Central memory CD8-positive, alpha-beta T cell (primary cell): Measurements from ENCODE around the gene TECRL.

ENCODE experiments used
- ATAC-seq: fragments of 150-1000 bp; cut with Tn5 transposase; replicated peaks from 2 replicates; pipeline ENCODE4 v1.10.0; 2022; ENCODE audit warnings: mild to moderate bottlenecking, moderate FRiP score, moderate number of reproducible peaks; ENCODE audit not compliant: poor library complexity, severe bottlenecking; ENCODE audit errors: extremely low read depth
- DNase-seq, 2 donors: peaks; one replicate each; pipeline ENCODE4 v3.0.0; 2021; ENCODE audit warnings: low spot score in 2 of 2
- H3K27ac Mint-ChIP-seq: one replicate; pipeline ENCODE4 v1.8.0; 2022; ENCODE audit warnings: low read depth, mild to moderate bottlenecking, moderate library complexity, mixed read lengths
- H3K27me3 Mint-ChIP-seq: one replicate; pipeline ENCODE4 v1.8.0; 2022; ENCODE audit warnings: mixed read lengths
- H3K36me3 Mint-ChIP-seq: one replicate; pipeline ENCODE4 v1.8.0; 2022; ENCODE audit warnings: mild to moderate bottlenecking, moderate library complexity, mixed read lengths; ENCODE audit not compliant: insufficient read depth
- H3K4me1 Mint-ChIP-seq: one replicate; pipeline ENCODE4 v1.8.0; 2022; ENCODE audit warnings: mixed read lengths
- H3K4me3 Mint-ChIP-seq: one replicate; pipeline ENCODE4 v1.8.0; 2022; ENCODE audit warnings: mild to moderate bottlenecking, moderate library complexity, mixed read lengths
- H3K9me3 Mint-ChIP-seq: one replicate; pipeline ENCODE4 v1.8.0; 2022; ENCODE audit warnings: mixed read lengths

The TECRL gene

GRCh38 chr4:64361399-64361740, 47.9 kb downstream of the TECRL start:
- Mint-ChIP-seq H3K27ac (no peak overlapping the region), H3K9me3 (peaks cover 7% of the 10 kb centered on the region), H3K36me3 (no peaks in the 10 kb centered on the region), H3K4me3 (no peak overlapping the region), H3K27me3 (no peaks in the 10 kb centered on the region), H3K4me1 (no peaks in the 10 kb centered on the region)
- ATAC-seq: no peak
- DNase-seq: no peak

GRCh38 chr4:64360664-64361398, 48.4 kb downstream of the TECRL start:
- Mint-ChIP-seq H3K4me3 (no peak overlapping the region), H3K27me3 (no peaks in the 10 kb centered on the region), H3K9me3 (peaks cover 4% of the 10 kb centered on the region), H3K4me1 (no peaks in the 10 kb centered on the region), H3K36me3 (no peaks in the 10 kb centered on the region), H3K27ac (no peak overlapping the region)
- no peak for ATAC-seq
- no peak for DNase-seq

- ATAC-seq (no peak), DNase-seq (no peak)
- Mint-ChIP-seq H3K9me3 (no peaks in the 10 kb centered on the region), H3K27ac (no peak overlapping the region), H3K27me3 (no peaks in the 10 kb centered on the region), H3K4me3 (no peak overlapping the region), H3K4me1 (no peaks in the 10 kb centered on the region), H3K36me3 (no peaks in the 10 kb centered on the region)
These were observed 49.8 kb downstream of the TECRL start for GRCh38 chr4:64359489-64359888.

GRCh38 chr4:64353904-64354303, 55.3 kb downstream of the TECRL start:
- Mint-ChIP-seq H3K36me3 (no peaks in the 10 kb centered on the region), H3K4me3 (no peak overlapping the region), H3K4me1 (no peaks in the 10 kb centered on the region), H3K27ac (no peak overlapping the region), H3K27me3 (no peaks in the 10 kb centered on the region), H3K9me3 (no peaks in the 10 kb centered on the region)
- DNase-seq: no peak
- no peak for ATAC-seq

GRCh38 chr4:64341711-64342110, 67.5 kb downstream of the TECRL start:
- ATAC-seq (no peak), DNase-seq (no peak)
- H3K36me3 Mint-ChIP-seq: peaks cover 2% of the 10 kb centered on the region
- H3K27me3 Mint-ChIP-seq: no peaks in the 10 kb centered on the region
- peaks cover 15% of the 10 kb centered on the region for H3K9me3 Mint-ChIP-seq
- H3K27ac Mint-ChIP-seq: no peak overlapping the region
- no peaks in the 10 kb centered on the region for H3K4me1 Mint-ChIP-seq
- H3K4me3 Mint-ChIP-seq: no peak overlapping the region

GRCh38 chr4:64340218-64341110, 68.8 kb downstream of the TECRL start:
- Mint-ChIP-seq H3K36me3 (peaks cover 2% of the 10 kb centered on the region), H3K27ac (no peak overlapping the region), H3K27me3 (no peaks in the 10 kb centered on the region), H3K4me3 (no peak overlapping the region), H3K9me3 (peaks cover 21% of the 10 kb centered on the region), H3K4me1 (no peaks in the 10 kb centered on the region)
- DNase-seq: no peak
- ATAC-seq: no peak

GRCh38 chr4:64334964-64335363, 74.3 kb downstream of the TECRL start:
- Mint-ChIP-seq H3K4me3 (no peak overlapping the region), H3K4me1 (no peaks in the 10 kb centered on the region), H3K27ac (no peak overlapping the region), H3K9me3 (peaks cover 23% of the 10 kb centered on the region), H3K36me3 (peaks cover 2% of the 10 kb centered on the region), H3K27me3 (no peaks in the 10 kb centered on the region)
- DNase-seq (no peak), ATAC-seq (no peak)

- Mint-ChIP-seq H3K4me3 (no peak overlapping the region), H3K36me3 (no peaks in the 10 kb centered on the region), H3K27me3 (no peaks in the 10 kb centered on the region), H3K27ac (no peak overlapping the region), H3K9me3 (peaks cover 16% of the 10 kb centered on the region), H3K4me1 (no peaks in the 10 kb centered on the region)
- ATAC-seq (no peak), DNase-seq (no peak)
These were observed 79.1 kb downstream of the TECRL start for GRCh38 chr4:64330143-64330542.

- H3K4me1 Mint-ChIP-seq: no peaks in the 10 kb centered on the region
- no peaks in the 10 kb centered on the region for H3K36me3 Mint-ChIP-seq
- no peak for DNase-seq
- H3K27ac Mint-ChIP-seq: no peak overlapping the region
- no peak for ATAC-seq
- no peaks in the 10 kb centered on the region for H3K27me3 Mint-ChIP-seq
- H3K4me3 Mint-ChIP-seq: no peak overlapping the region
- peaks cover 16% of the 10 kb centered on the region for H3K9me3 Mint-ChIP-seq
These were observed 82.0 kb downstream of the TECRL start for GRCh38 chr4:64327237-64327636.

GRCh38 chr4:64326507-64326906, 82.7 kb downstream of the TECRL start:
- peaks cover 16% of the 10 kb centered on the region for H3K9me3 Mint-ChIP-seq
- no peaks in the 10 kb centered on the region for H3K4me1 Mint-ChIP-seq
- no peaks in the 10 kb centered on the region for H3K27me3 Mint-ChIP-seq
- DNase-seq (no peak), ATAC-seq (no peak)
- no peak overlapping the region for H3K4me3 Mint-ChIP-seq
- H3K36me3 Mint-ChIP-seq: no peaks in the 10 kb centered on the region
- H3K27ac Mint-ChIP-seq: no peak overlapping the region

- DNase-seq: no peak
- H3K4me3 Mint-ChIP-seq: no peak overlapping the region
- ATAC-seq: no peak
- H3K27ac Mint-ChIP-seq: no peak overlapping the region
- no peaks in the 10 kb centered on the region for H3K27me3 Mint-ChIP-seq
- no peaks in the 10 kb centered on the region for H3K36me3 Mint-ChIP-seq
- no peaks in the 10 kb centered on the region for H3K4me1 Mint-ChIP-seq
- H3K9me3 Mint-ChIP-seq: peaks cover 11% of the 10 kb centered on the region
These were observed 103.0 kb downstream of the TECRL start for GRCh38 chr4:64306255-64306565.

- Mint-ChIP-seq H3K4me1 (no peaks in the 10 kb centered on the region), H3K36me3 (no peaks in the 10 kb centered on the region), H3K27ac (no peak overlapping the region), H3K4me3 (no peak overlapping the region), H3K9me3 (peaks cover 7% of the 10 kb centered on the region), H3K27me3 (no peaks in the 10 kb centered on the region)
- DNase-seq (no peak), ATAC-seq (no peak)
These were observed 103.5 kb downstream of the TECRL start for GRCh38 chr4:64305565-64306254.

GRCh38 chr4:64272432-64272831, 136.8 kb downstream of the TECRL start:
- Mint-ChIP-seq H3K27ac (no peak overlapping the region), H3K9me3 (peaks cover under 1% of the 10 kb centered on the region), H3K36me3 (no peaks in the 10 kb centered on the region), H3K4me3 (no peak overlapping the region), H3K4me1 (no peaks in the 10 kb centered on the region), H3K27me3 (no peaks in the 10 kb centered on the region)
- ATAC-seq (no peak), DNase-seq (no peak)
